ENCODE data around the gene SUMO4.
"Not testable (repeated sequence)": the region's sequence is repeated elsewhere in the genome, so short reads cannot be mapped to it uniquely, and the experiment has no call there.

Gene SUMO4

GRCh38 chr6:149441740-149442139, 41.7 kb downstream of the SUMO4 start:
- TF ChIP-seq CTCF (conservative IDR thresholded peaks at IDR 0.05; ENCODE audit: low read length): no peak
- TF ChIP-seq EZH2phosphoT487 (IDR thresholded peaks at IDR 0.05; ENCODE audit: borderline replicate concordance): no peak
- no peak overlapping the region for H3K4me2 ChIP-seq (ENCODE audit: low read depth, low read length, poor library complexity, severe bottlenecking)
- no peak overlapping the region for H3K9ac ChIP-seq (ENCODE audit: low read depth, low read length, poor library complexity, severe bottlenecking)
- H3K9me3 ChIP-seq (ENCODE audit: insufficient read depth, low read depth, low read length): no peaks in the 10 kb centered on the region
- no peaks in the 10 kb centered on the region for H3K79me2 ChIP-seq (ENCODE audit: insufficient read depth, low read length)
- H2AFZ ChIP-seq (ENCODE audit: low read length): no peak overlapping the region
- H3K27me3 ChIP-seq (ENCODE audit: insufficient read depth, low read length, poor library complexity, severe bottlenecking): no peaks in the 10 kb centered on the region
- peaks cover 5% of the 10 kb centered on the region for H3K4me1 ChIP-seq (ENCODE audit: insufficient read depth, low read length, poor library complexity, severe bottlenecking)
- no peaks in the 10 kb centered on the region for H3K36me3 ChIP-seq (ENCODE audit: insufficient read depth, low read length)
- H3K9me2 ChIP-seq (replicated peaks; ENCODE audit: low read depth, low read length): no peaks in the 10 kb centered on the region
- no peak overlapping the region for H3K4me3 ChIP-seq (ENCODE audit: low read length, poor library complexity, severe bottlenecking)
- H4K20me1 ChIP-seq (ENCODE audit: insufficient read depth, low read length, poor library complexity, severe bottlenecking): no peaks in the 10 kb centered on the region
- H3F3A ChIP-seq (ENCODE audit: low read depth): no peaks in the 10 kb centered on the region

DNA sequence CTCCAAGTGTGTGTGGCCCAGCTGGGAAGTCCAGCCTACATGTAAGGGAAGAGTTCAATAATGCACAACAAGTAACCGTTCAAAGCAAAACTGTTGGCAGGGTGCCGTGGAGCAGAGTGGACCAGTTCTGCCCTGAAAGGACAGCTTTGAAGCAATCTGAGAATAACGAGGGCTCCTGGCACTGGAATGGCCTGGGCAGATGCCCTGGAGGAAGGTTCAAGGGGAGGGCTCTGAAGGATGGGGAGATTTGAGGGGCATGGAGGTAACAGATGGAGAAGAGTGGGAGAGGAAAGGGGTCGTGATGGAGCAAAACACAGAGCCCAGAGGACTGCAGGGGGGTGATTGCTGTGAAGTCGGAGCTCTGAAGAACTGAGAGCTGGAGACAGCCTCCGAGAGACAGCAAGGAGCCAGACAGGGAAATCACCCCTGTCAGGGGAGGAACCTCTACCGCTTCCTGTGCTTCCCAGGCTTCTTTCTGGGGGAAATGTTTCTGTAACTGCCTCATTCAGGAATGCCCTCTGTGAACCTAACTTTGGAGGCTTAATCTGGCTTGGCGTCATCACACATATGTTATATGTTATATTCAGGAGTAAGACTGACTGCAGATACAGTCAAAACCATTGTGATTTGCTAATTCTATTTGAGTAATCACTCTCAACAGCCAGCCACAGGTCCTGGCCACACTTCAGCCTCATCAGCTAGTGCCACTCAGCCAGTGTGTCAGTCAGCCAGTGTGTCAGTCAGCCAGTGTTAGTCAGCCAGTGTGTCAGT, 43.5 kb downstream of the SUMO4 start:
- H2AFZ ChIP-seq (ENCODE audit: low read length): no peak overlapping the region
- no peaks in the 10 kb centered on the region for H3K79me2 ChIP-seq (ENCODE audit: insufficient read depth, low read length)
- no peaks in the 10 kb centered on the region for H3K9me3 ChIP-seq (ENCODE audit: insufficient read depth, low read depth, low read length)
- no peaks in the 10 kb centered on the region for H4K20me1 ChIP-seq (ENCODE audit: insufficient read depth, low read length, poor library complexity, severe bottlenecking)
- H3K36me3 ChIP-seq (ENCODE audit: insufficient read depth, low read length): no peaks in the 10 kb centered on the region
- H3K4me2 ChIP-seq (ENCODE audit: low read depth, low read length, poor library complexity, severe bottlenecking): no peak overlapping the region
- no peak for TF ChIP-seq EZH2phosphoT487 (IDR thresholded peaks at IDR 0.05; ENCODE audit: borderline replicate concordance)
- no peak for TF ChIP-seq CTCF (conservative IDR thresholded peaks at IDR 0.05; ENCODE audit: low read length)
- H3K9ac ChIP-seq (ENCODE audit: low read depth, low read length, poor library complexity, severe bottlenecking): no peak overlapping the region
- H3F3A ChIP-seq (ENCODE audit: low read depth): no peaks in the 10 kb centered on the region
- no peak overlapping the region for H3K4me3 ChIP-seq (ENCODE audit: low read length, poor library complexity, severe bottlenecking)
- no peaks in the 10 kb centered on the region for H3K9me2 ChIP-seq (replicated peaks; ENCODE audit: low read depth, low read length)
- no peaks in the 10 kb centered on the region for H3K27me3 ChIP-seq (ENCODE audit: insufficient read depth, low read length, poor library complexity, severe bottlenecking)
- no peaks in the 10 kb centered on the region for H3K4me1 ChIP-seq (ENCODE audit: insufficient read depth, low read length, poor library complexity, severe bottlenecking)

DNA sequence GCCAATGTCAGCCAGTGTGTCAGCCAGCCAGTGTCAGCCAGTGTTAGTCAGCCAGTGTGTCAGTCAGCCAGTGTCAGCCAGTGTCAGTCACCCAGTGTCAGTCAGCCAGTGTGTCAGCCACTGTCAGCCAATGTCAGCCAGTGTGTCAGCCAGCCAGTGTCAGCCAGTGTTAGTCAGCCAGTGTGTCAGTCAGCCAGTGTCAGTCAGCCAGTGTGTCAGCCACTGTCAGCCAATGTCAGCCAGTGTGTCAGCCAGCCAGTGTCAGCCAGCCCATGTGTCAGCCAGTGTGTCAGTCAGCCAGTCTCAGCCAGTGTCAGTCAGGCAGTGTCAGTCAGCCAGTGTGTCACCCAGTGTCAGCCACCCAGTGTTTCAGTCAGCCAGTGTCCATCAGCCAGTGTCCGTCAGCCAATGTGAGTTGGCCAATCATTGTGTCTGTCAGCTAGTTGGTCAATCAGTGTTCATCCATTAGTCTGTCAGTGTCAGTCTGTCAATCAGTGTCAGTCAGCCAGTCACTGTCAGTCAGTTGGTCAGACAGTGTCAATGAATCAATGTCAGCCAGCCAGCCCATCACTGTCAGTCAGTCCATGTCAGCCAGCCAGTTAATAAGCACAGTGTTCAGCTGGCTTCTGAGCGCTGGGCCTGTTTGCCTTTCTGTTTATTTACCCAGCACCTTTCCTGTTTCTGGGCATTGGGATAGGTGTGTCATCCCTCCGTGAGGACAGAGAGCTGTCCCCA, 44.5 kb downstream of the SUMO4 start:
- not testable (repeated sequence) for H3K9me3 ChIP-seq (ENCODE audit: insufficient read depth, low read depth, low read length); H3K79me2 ChIP-seq (ENCODE audit: insufficient read depth, low read length); H3K4me2 ChIP-seq (ENCODE audit: low read depth, low read length, poor library complexity, severe bottlenecking); H3K27me3 ChIP-seq (ENCODE audit: insufficient read depth, low read length, poor library complexity, severe bottlenecking); H3K4me1 ChIP-seq (ENCODE audit: insufficient read depth, low read length, poor library complexity, severe bottlenecking); H3K36me3 ChIP-seq (ENCODE audit: insufficient read depth, low read length); H3K4me3 ChIP-seq (ENCODE audit: low read length, poor library complexity, severe bottlenecking); H3F3A ChIP-seq (ENCODE audit: low read depth); H4K20me1 ChIP-seq (ENCODE audit: insufficient read depth, low read length, poor library complexity, severe bottlenecking); H3K9me2 ChIP-seq (replicated peaks; ENCODE audit: low read depth, low read length); H3K9ac ChIP-seq (ENCODE audit: low read depth, low read length, poor library complexity, severe bottlenecking); H2AFZ ChIP-seq (ENCODE audit: low read length)
